Neural cell (in vitro differentiated cells): ENCODE measurements around the gene SNX22. TPM values are rescaled to one million over a fixed set of nuclear protein-coding genes. Genes with fewer than 3 reads are reported as not detected.

Experiments
- H2AFZ ChIP-seq: fragments of 200-600, 300-800 bp; sonication (generic), shearing (Covaris generic); 2 replicates; pipeline ENCODE4 v1.6.0; 2014; ENCODE audit warnings: low read depth, mild to moderate bottlenecking, antibody characterized with exemption, low read length, moderate library complexity
- H3F3A ChIP-seq: fragments of 200-600 bp; shearing (Covaris generic); 2 replicates; pipeline ENCODE4 v1.6.1; 2016; ENCODE audit warnings: mild to moderate bottlenecking, moderate library complexity, mixed read lengths, antibody characterized with exemption, low read length; ENCODE audit not compliant: insufficient read depth, poor library complexity, severe bottlenecking
- H3K27ac ChIP-seq: fragments of 200-600, 300-800 bp; sonication (generic), shearing (Covaris generic); 2 replicates; pipeline ENCODE4 v1.5.1; 2014; ENCODE audit warnings: mild to moderate bottlenecking, low read length, moderate library complexity
- H3K27me3 ChIP-seq: fragments of 300-800, 200-600 bp; sonication (generic), shearing (Covaris generic); 2 replicates; pipeline ENCODE4 v1.6.0; 2014; ENCODE audit warnings: mild to moderate bottlenecking, low read depth, low read length, moderate library complexity; ENCODE audit not compliant: insufficient read depth
- H3K36me3 ChIP-seq: fragments of 300-800, 200-600 bp; sonication (generic), shearing (Covaris generic); 2 replicates; pipeline ENCODE4 v1.5.1; 2014; ENCODE audit warnings: mild to moderate bottlenecking, antibody characterized with exemption, low read length, moderate library complexity; ENCODE audit not compliant: insufficient read depth
- H3K4me2 ChIP-seq: fragments of 300-800, 200-600 bp; sonication (generic), shearing (Covaris generic); 2 replicates; pipeline ENCODE4 v1.6.0; 2014; ENCODE audit warnings: mild to moderate bottlenecking, low read length
- H3K4me3 ChIP-seq: fragments of 300-800, 200-600 bp; sonication (generic), shearing (Covaris generic); 2 replicates; pipeline ENCODE4 v1.5.1; 2014; ENCODE audit warnings: mild to moderate bottlenecking, low read length, moderate library complexity
- H3K79me2 ChIP-seq: fragments of 200-600 bp; shearing (Covaris generic); replicated peaks from 2 replicates; pipeline ENCODE4 v1.6.0; 2014; ENCODE audit warnings: mild to moderate bottlenecking, low read length, moderate library complexity; ENCODE audit not compliant: insufficient read depth
- H3K9ac ChIP-seq: fragments of 300-800, 200-600 bp; sonication (generic), shearing (Covaris generic); 2 replicates; pipeline ENCODE4 v1.6.1; 2016; ENCODE audit warnings: mild to moderate bottlenecking, low read length, mixed read lengths
- H3K9me2 ChIP-seq: fragments of 200-600 bp; shearing (Covaris generic); 2 replicates; pipeline ENCODE4 v1.6.1; 2016; ENCODE audit warnings: mild to moderate bottlenecking, low read length, mixed read lengths; ENCODE audit not compliant: insufficient read depth
- H3K9me3 ChIP-seq: fragments of 200-600, 300-800 bp; sonication (generic), shearing (Covaris generic); 2 replicates; pipeline ENCODE4 v1.6.1; 2016; ENCODE audit warnings: mild to moderate bottlenecking, mixed run types, low read length, moderate library complexity, mixed read lengths
- H4K20me1 ChIP-seq: fragments of 200-600 bp; shearing (Covaris generic); 2 replicates; pipeline ENCODE4 v1.6.1; 2016; ENCODE audit warnings: mild to moderate bottlenecking, mixed run types; ENCODE audit not compliant: insufficient read depth
- CTCF ChIP-seq: fragments of 450-650 bp; IDR thresholded peaks from 2 replicates; pipeline ENCODE4 v1.5.1; 2014; ENCODE audit warnings: antibody characterized with exemption, mild to moderate bottlenecking, moderate library complexity; ENCODE audit not compliant: poor library complexity, severe bottlenecking
- EP300 ChIP-seq: fragments of 450-650 bp; conservative IDR thresholded peaks from 2 replicates; pipeline ENCODE4 v1.6.1; 2014; ENCODE audit warnings: antibody characterized with exemption, mild to moderate bottlenecking, moderate library complexity; ENCODE audit not compliant: poor library complexity, severe bottlenecking
- EZH2 ChIP-seq: fragments of 200-600, 300-800 bp; shearing (Covaris generic), sonication (generic); IDR thresholded peaks from 2 replicates; pipeline ENCODE4 v1.6.1; 2014; ENCODE audit warnings: antibody characterized with exemption, low read length, borderline replicate concordance, mild to moderate bottlenecking; ENCODE audit not compliant: insufficient read depth, poor library complexity, severe bottlenecking
- MXI1 ChIP-seq: fragments of 450-650 bp; conservative IDR thresholded peaks from 2 replicates; pipeline ENCODE4 v1.6.1; 2014; ENCODE audit warnings: antibody characterized with exemption, mild to moderate bottlenecking; ENCODE audit not compliant: poor library complexity, severe bottlenecking
- POLR2AphosphoS5 ChIP-seq: IDR thresholded peaks from 2 replicates; pipeline ENCODE4 v1.6.1; 2012
- RAD21 ChIP-seq: fragments of 450-650 bp; conservative IDR thresholded peaks from 2 replicates; pipeline ENCODE4 v1.6.1; 2014; ENCODE audit warnings: antibody characterized with exemption, mild to moderate bottlenecking, moderate library complexity
- REST ChIP-seq: IDR thresholded peaks from 2 replicates; pipeline ENCODE4 v1.6.1; 2012; ENCODE audit warnings: borderline replicate concordance
- SMC3 ChIP-seq: fragments of 450-650 bp; conservative IDR thresholded peaks from 2 replicates; pipeline ENCODE4 v1.6.1; 2014; ENCODE audit warnings: antibody characterized with exemption, mild to moderate bottlenecking, moderate library complexity; ENCODE audit not compliant: poor library complexity
- TAF1 ChIP-seq: IDR thresholded peaks from 2 replicates; pipeline ENCODE4 v1.6.1; 2012; ENCODE audit warnings: low read depth
- polyA plus RNA-seq: library from polyadenylated mRNA; depleted of rRNA; stranded (reverse); fragments of >200 nt; gene quantifications from 2 replicates; pipeline ENCODE4 v1.2.3, GENCODE V29; 2014

SNX22 gene
- polyA plus RNA-seq, 1 donor from 2014 or later = 0.73 TPM

GRCh38 chr15:64133623-64134344 lies 17.7 kb upstream of the SNX22 start:
- H4K20me1 ChIP-seq = no peaks in the 10 kb centered on the region
- no peaks in the 10 kb centered on the region for H3K27me3 ChIP-seq
- no peaks in the 10 kb centered on the region for H3K9me3 ChIP-seq
- no peak overlapping the region for H3K4me3 ChIP-seq
- H3K4me2 ChIP-seq = no peak overlapping the region
- no peak overlapping the region for H3K27ac ChIP-seq
- peaks cover 11% of the 10 kb centered on the region for H3K36me3 ChIP-seq
- TF ChIP-seq CTCF = no peak
- no peak for TF ChIP-seq EZH2
- no peak for TF ChIP-seq EP300
- no peak for TF ChIP-seq RAD21
- TF ChIP-seq TAF1 = no peak
- no peak for TF ChIP-seq SMC3
- no peak for TF ChIP-seq REST
- TF ChIP-seq POLR2AphosphoS5 = no peak
- no peak for TF ChIP-seq MXI1
- H3K79me2 ChIP-seq = no peaks in the 10 kb centered on the region
- H3K9me2 ChIP-seq = no peaks in the 10 kb centered on the region
- no peaks in the 10 kb centered on the region for H3F3A ChIP-seq
- H3K9ac ChIP-seq = no peak overlapping the region
- H2AFZ ChIP-seq = no peak overlapping the region

GRCh38 chr15:64134345-64134829 lies 17.1 kb upstream of the SNX22 start:
- Histone ChIP-seq H2AFZ (no peak overlapping the region), H3K79me2 (no peaks in the 10 kb centered on the region), H3K4me2 (no peak overlapping the region), H3F3A (no peaks in the 10 kb centered on the region), H3K9me2 (no peaks in the 10 kb centered on the region), H3K4me3 (no peak overlapping the region), H3K27ac (no peak overlapping the region), H3K9me3 (no peaks in the 10 kb centered on the region), H3K27me3 (no peaks in the 10 kb centered on the region), H3K36me3 (peaks cover 11% of the 10 kb centered on the region), H4K20me1 (no peaks in the 10 kb centered on the region), H3K9ac (no peak overlapping the region)
- TF ChIP-seq RAD21 (no peak), MXI1 (no peak), EZH2 (no peak), CTCF (no peak), REST (no peak), TAF1 (no peak), SMC3 (no peak), EP300 (no peak), POLR2AphosphoS5 (no peak)
